HepG2 (cell line): Measurements from ENCODE around the gene ARL3. TPM values are rescaled to one million over a fixed set of nuclear protein-coding genes. Genes with fewer than 3 reads are reported as not detected.

Source experiments
- ATAC-seq: fragments of 200-7000 bp; cut with Tn5 transposase; 3 replicates; pipeline ENCODE4 v1.9.1; 2020; ENCODE audit warnings: mild to moderate bottlenecking, moderate library complexity
- BruUV-seq: library from RNA; stranded (reverse); fragments of 400-500 nt; replicated peaks from 2 replicates; lab custom pipeline; 2021; lab: Mats Ljungman, UMichigan
- CTCF ChIA-PET: fragments of 300-600 bp; formaldehyde crosslinking; extraction: SDS; loops from one replicate; lab custom pipeline; 2021; ENCODE audit warnings: low total read pairs, inconsistent platforms, low intra/inter-chr PET ratio; lab: Yijun Ruan, JAX
- POLR2A ChIA-PET: fragments of 350-600 bp; sonication (Branson Sonifier 250); formaldehyde crosslinking; loops from one replicate; lab custom pipeline; 2020; ENCODE audit warnings: antibody characterized with exemption, inconsistent platforms; lab: Yijun Ruan, JAX
- DNase-seq: peaks from one replicate; pipeline ENCODE4 v3.0.0-alpha.2; 2015; ENCODE audit warnings: low spot score
- FAIRE-seq: peaks from 3 replicates; lab custom pipeline; 2011; peaks lifted over from hg19 to GRCh38; lab: Jason Lieb, UNC
- H2AFZ ChIP-seq: one replicate; pipeline ENCODE4 v1.6.1; 2011; ENCODE audit warnings: low read length, inconsistent platforms
- H3K27ac ChIP-seq: fragments of 300-600 bp; 3 replicates; pipeline ENCODE4 v1.8.0; 2011; ENCODE audit warnings: mixed run types, mild to moderate bottlenecking, mixed read lengths, low read length, inconsistent platforms; ENCODE audit not compliant: insufficient read depth; ENCODE audit errors: extremely low read length
- H3K27me3 ChIP-seq, 2 experiments: fragments of 200-600 bp in 1 of 2; 2 replicates in 1 of 2; 3 replicates in 1 of 2; pipeline versions ENCODE4 v1.6.0 to v1.8.0; 2011; ENCODE audit warnings: low read length in 2 of 2, mild to moderate bottlenecking in 2 of 2, moderate library complexity in 2 of 2, inconsistent platforms in 1 of 2; ENCODE audit not compliant: insufficient read depth in 2 of 2, control insufficient read depth in 1 of 2
- H3K36me3 ChIP-seq, 2 experiments: fragments of 200-600 bp in 1 of 2; replicated peaks in 1 of 2; 2 replicates in 1 of 2; 3 replicates in 1 of 2; pipeline versions ENCODE4 v1.5.1 to v1.8.0; 2011; ENCODE audit warnings: low read length in 2 of 2, inconsistent platforms in 1 of 2; ENCODE audit not compliant: insufficient read depth in 2 of 2, control insufficient read depth in 1 of 2
- H3K4me1 ChIP-seq: 2 replicates; pipeline ENCODE4 v1.5.1; 2012; ENCODE audit warnings: low read length, inconsistent platforms; ENCODE audit not compliant: insufficient read depth
- H3K4me2 ChIP-seq: 2 replicates; pipeline ENCODE4 v1.6.0; 2011; ENCODE audit warnings: low read depth, low read length, inconsistent platforms
- H3K4me3 ChIP-seq, 3 experiments: fragments of 200-600 bp in 1 of 3; sonication (generic), shearing (Covaris generic) in 1 of 3; replicated peaks in 1 of 3; 2 replicates each; pipeline ENCODE4 v1.5.1; 2011 to 2016; ENCODE audit warnings: low read length in 3 of 3, inconsistent platforms in 2 of 3, low read depth in 2 of 3, mild to moderate bottlenecking in 2 of 3, control low read depth in 1 of 3, mixed read lengths in 1 of 3; ENCODE audit not compliant: insufficient read depth in 1 of 3
- H3K79me2 ChIP-seq: one replicate; pipeline ENCODE4 v1.6.1; 2011; ENCODE audit warnings: low read length, inconsistent platforms; ENCODE audit not compliant: insufficient read depth
- H3K9ac ChIP-seq: 2 replicates; pipeline ENCODE4 v1.6.0; 2011; ENCODE audit warnings: mild to moderate bottlenecking, low read depth, low read length, inconsistent platforms; ENCODE audit not compliant: insufficient read depth
- H3K9me3 ChIP-seq: 2 replicates; pipeline ENCODE4 v1.5.1; 2012; ENCODE audit warnings: mild to moderate bottlenecking, low read length
- H4K20me1 ChIP-seq: 2 replicates; pipeline ENCODE4 v1.6.0; 2011; ENCODE audit warnings: inconsistent platforms, mild to moderate bottlenecking, low read length, moderate library complexity; ENCODE audit not compliant: insufficient read depth
- FIP1L1 ChIP-seq: fragments of 200-400 bp; formaldehyde crosslinking; IDR thresholded peaks from 2 replicates; pipeline ENCODE4 v1.6.1; 2018; ENCODE audit warnings: low read depth, mild to moderate bottlenecking, low read length, moderate library complexity, borderline replicate concordance; ENCODE audit not compliant: insufficient read depth
- FOXO1 ChIP-seq: sonication (generic); formaldehyde crosslinking; IDR thresholded peaks from 2 replicates; pipeline ENCODE4 v1.4.0; 2020; ENCODE audit warnings: missing genetic modification reagents
- HMG20A ChIP-seq: IDR thresholded peaks from 2 replicates; pipeline ENCODE4 v1.6.1; 2016; ENCODE audit warnings: borderline replicate concordance
- HOXA7 ChIP-seq: sonication (generic); formaldehyde crosslinking; IDR thresholded peaks from 2 replicates; pipeline ENCODE4 v1.8.1; 2022; ENCODE audit warnings: mild to moderate bottlenecking, missing genetic modification reagents, moderate library complexity
- HOXD1 ChIP-seq: sonication (generic); formaldehyde crosslinking; IDR thresholded peaks from 2 replicates; pipeline ENCODE4 v1.5.0; 2020; ENCODE audit warnings: missing genetic modification reagents
- IRF1 ChIP-seq: sonication (generic); formaldehyde crosslinking; IDR thresholded peaks from 2 replicates; pipeline ENCODE4 v1.4.0; 2020; ENCODE audit warnings: low read depth, mild to moderate bottlenecking, missing genetic modification reagents
- MAFF ChIP-seq: IDR thresholded peaks from 2 replicates; pipeline ENCODE4 v1.6.1; 2011; ENCODE audit warnings: low read depth, low read length, improper control_type of control experiment
- NCOR1 ChIP-seq: fragments of 200-600 bp; sonication (generic); IDR thresholded peaks from 2 replicates; pipeline ENCODE4 v1.7.0; 2017; ENCODE audit warnings: antibody characterized with exemption, low read length, borderline replicate concordance
- NFE2 ChIP-seq: sonication (generic); formaldehyde crosslinking; IDR thresholded peaks from 2 replicates; pipeline ENCODE4 v1.4.0; 2020; ENCODE audit warnings: missing genetic modification reagents
- RFX5 ChIP-seq: IDR thresholded peaks from 2 replicates; pipeline ENCODE4 v1.6.1; 2011; ENCODE audit warnings: low read depth, low read length, improper control_type of control experiment
- TERF1 ChIP-seq: sonication (generic); formaldehyde crosslinking; IDR thresholded peaks from 2 replicates; pipeline ENCODE4 v1.8.0; 2022; ENCODE audit warnings: mild to moderate bottlenecking, missing genetic modification reagents, moderate library complexity
- WIZ ChIP-seq: sonication (generic); formaldehyde crosslinking; IDR thresholded peaks from 2 replicates; pipeline ENCODE4 v1.5.1; 2020; ENCODE audit warnings: mild to moderate bottlenecking, missing genetic modification reagents
- ZNF282 ChIP-seq: fragments of 450-650 bp; IDR thresholded peaks from 2 replicates; pipeline ENCODE4 v1.6.1; 2018; ENCODE audit not compliant: partially characterized antibody
- ZNF674 ChIP-seq: sonication (generic); formaldehyde crosslinking; IDR thresholded peaks from 2 replicates; pipeline ENCODE4 v1.5.0; 2020; ENCODE audit warnings: low read depth, mild to moderate bottlenecking, missing genetic modification reagents
- WGBS: methylation state at CpG from one replicate; pipeline ENCODE4 v1.1.6; 2017; ENCODE audit warnings: low lambda C conversion rate; 5-methylcytosine and 5-hydroxymethylcytosine counted together
- in situ Hi-C: cut with HindIII; loops from 2 replicates; pipeline ENCODE4 v1.10.0; 2017; ENCODE audit warnings: low pct_unique_long_range_greater_than_20kb; ENCODE audit not compliant: extremely low pct_ligation_motif_present
- intact Hi-C: fragments of 100-400 bp; cut with micrococcal nuclease; formaldehyde crosslinking; loops from one replicate; pipeline ENCODE4 v1.10.0; 2022; ENCODE audit not compliant: unreplicated experiment
- polyA plus RNA-seq, 8 experiments: library from polyadenylated mRNA; depleted of rRNA in 3 of 8; stranded (reverse) in 7 of 8; unstranded in 1 of 8; fragments of >200 nt; fragmentation: Illumina TruSeq in 4 of 8; extraction: Trizol in 4 of 8; gene quantifications; 2 replicates each; pipeline versions ENCODE4 v1.2.1 to v1.2.3, GENCODE V29; 2011 to 2016; ENCODE audit warnings: low read depth in 4 of 8, missing spikeins in 1 of 8, mixed read lengths in 1 of 8; ENCODE audit not compliant: insufficient read depth in 1 of 8
- total RNA-seq, 5 experiments: library from RNA; depleted of rRNA; stranded (reverse); fragments of >200 nt; fragmentation: Illumina TruSeq; extraction: Trizol; gene quantifications; 2 replicates each; pipeline ENCODE4 v1.2.3, GENCODE V29; 2016; ENCODE audit warnings: low read depth in 1 of 5
- TF ChIP-seq, protein P1 (sequence below): sonication (generic); formaldehyde crosslinking; IDR thresholded peaks from 2 replicates; pipeline ENCODE4 v1.8.1; 2022; ENCODE audit warnings: mild to moderate bottlenecking, missing genetic modification reagents
- TF ChIP-seq, protein P2 (sequence below): sonication (generic); formaldehyde crosslinking; conservative IDR thresholded peaks from 2 replicates; pipeline ENCODE4 v1.8.0; 2022; ENCODE audit warnings: low read depth, missing genetic modification reagents

The ARL3 gene
- total and polyA plus RNA-seq, 2 of the 13 experiments (the other 11 are each of a cell fraction or from before 2014, with no cell fraction given) = 5.2 to 6.6 TPM

- no peak overlapping the region for H3K4me2 ChIP-seq
- H2AFZ ChIP-seq = no peak overlapping the region
- no peak overlapping the region for H3K27ac ChIP-seq
- no peaks in the 10 kb centered on the region for H3K79me2 ChIP-seq
- ChIA-PET POLR2A (no interaction called here), CTCF (no interaction called here)
- peaks cover 15% of the 10 kb centered on the region for H3K4me1 ChIP-seq
- no peak overlapping the region for H3K9ac ChIP-seq
- peaks cover 3 to 5% of the 10 kb centered on the region in 2 experiments; a peak in 2 of 5 replicates for H3K36me3 ChIP-seq
- in situ Hi-C loops = no loop called here
- TF ChIP-seq ZNF282 (no peak), RFX5 (no peak), HOXA7 (CRISPR knock-in tag) (no peak), HMG20A (CRISPR knock-in tag) (no peak), TERF1 (CRISPR knock-in tag) (no peak), ZNF674 (CRISPR knock-in tag) (no peak), NCOR1 (no peak), MAFF (no peak), IRF1 (CRISPR knock-in tag) (no peak), NFE2 (CRISPR knock-in tag) (no peak), WIZ (CRISPR knock-in tag) (no peak), HOXD1 (CRISPR knock-in tag) (no peak), FIP1L1 (no peak), FOXO1 (CRISPR knock-in tag) (no peak)
- TF ChIP-seq, protein P1, sequence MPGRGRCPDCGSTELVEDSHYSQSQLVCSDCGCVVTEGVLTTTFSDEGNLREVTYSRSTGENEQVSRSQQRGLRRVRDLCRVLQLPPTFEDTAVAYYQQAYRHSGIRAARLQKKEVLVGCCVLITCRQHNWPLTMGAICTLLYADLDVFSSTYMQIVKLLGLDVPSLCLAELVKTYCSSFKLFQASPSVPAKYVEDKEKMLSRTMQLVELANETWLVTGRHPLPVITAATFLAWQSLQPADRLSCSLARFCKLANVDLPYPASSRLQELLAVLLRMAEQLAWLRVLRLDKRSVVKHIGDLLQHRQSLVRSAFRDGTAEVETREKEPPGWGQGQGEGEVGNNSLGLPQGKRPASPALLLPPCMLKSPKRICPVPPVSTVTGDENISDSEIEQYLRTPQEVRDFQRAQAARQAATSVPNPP = no peak
- TF ChIP-seq, protein P2, sequence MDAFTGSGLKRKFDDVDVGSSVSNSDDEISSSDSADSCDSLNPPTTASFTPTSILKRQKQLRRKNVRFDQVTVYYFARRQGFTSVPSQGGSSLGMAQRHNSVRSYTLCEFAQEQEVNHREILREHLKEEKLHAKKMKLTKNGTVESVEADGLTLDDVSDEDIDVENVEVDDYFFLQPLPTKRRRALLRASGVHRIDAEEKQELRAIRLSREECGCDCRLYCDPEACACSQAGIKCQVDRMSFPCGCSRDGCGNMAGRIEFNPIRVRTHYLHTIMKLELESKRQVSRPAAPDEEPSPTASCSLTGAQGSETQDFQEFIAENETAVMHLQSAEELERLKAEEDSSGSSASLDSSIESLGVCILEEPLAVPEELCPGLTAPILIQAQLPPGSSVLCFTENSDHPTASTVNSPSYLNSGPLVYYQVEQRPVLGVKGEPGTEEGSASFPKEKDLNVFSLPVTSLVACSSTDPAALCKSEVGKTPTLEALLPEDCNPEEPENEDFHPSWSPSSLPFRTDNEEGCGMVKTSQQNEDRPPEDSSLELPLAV (CRISPR knock-in tag) = no peak
- DNase-seq (no peak), FAIRE-seq (no peak), ATAC-seq (no peak)
- H3K4me3 ChIP-seq = no peak overlapping the region
- WGBS = 86% methylated on average over 4 of the region's 4 CpGs
- H3K9me3 ChIP-seq = no peaks in the 10 kb centered on the region
- H3K27me3 ChIP-seq = no peaks in the 10 kb centered on the region
- no peaks in the 10 kb centered on the region for H4K20me1 ChIP-seq
- intact Hi-C loops = no loop called here
- BruUV-seq = TSS peak; percentile 36
Measured at GRCh38 chr10:102682981-102683380, 31.2 kb downstream of the ARL3 start.
